ENCODE data around the gene KLK5. TPM values are rescaled to one million over a fixed set of nuclear protein-coding genes. Genes with fewer than 3 reads are reported as not detected.

KLK5 gene
- total and polyA plus RNA-seq, 12 donors: not detected

- ATAC-seq (peak; percentile 71 to 93 (median 88)), DNase-seq (peak; percentile 50 to 69)
- Histone ChIP-seq H3K4me3 (no peak overlapping the region), H3K27me3 (peaks cover 0 to 81% (median 56%) of the 10 kb centered on the region in 7 donors), H3K27ac (no peak overlapping the region), H3K4me1 (peaks cover 0 to 10% (median 0%) of the 10 kb centered on the region in 9 donors), H3K36me3 (no peaks in the 10 kb centered on the region), H3K9me3 (no peaks in the 10 kb centered on the region)
- TF ChIP-seq CTCF (IDR thresholded peaks at IDR 0.05): peak; percentile 64 to 88 (median 79)
- 27 to 33% methylated on average over 21 of the region's 21 CpGs for WGBS, 2 donors
- intact Hi-C loops (cut with DNase I): loop anchor here in 4 of 10 donors (5.0 to 10.0 kb wide), 5 partner anchors 172 to 565 kb away; no protein-coding TSS in a partner anchor
These were observed 30.5 kb downstream of the KLK5 start for GRCh38 chr19:50922317-50922853.

GRCh38 chr19:50921426-50922316 lies 31.2 kb downstream of the KLK5 start:
- H3K4me3 ChIP-seq: no peak overlapping the region
- TF ChIP-seq CTCF (IDR thresholded peaks at IDR 0.05): no peak
- 6 to 7% methylated on average over 12 of the region's 12 CpGs for WGBS, 2 donors

GRCh38 chr19:50916069-50916468 lies 36.8 kb downstream of the KLK5 start:
- Histone ChIP-seq H3K4me3 (no peak overlapping the region), H3K9me3 (no peaks in the 10 kb centered on the region), H3K27me3 (peaks cover 0 to 82% (median 77%) of the 10 kb centered on the region in 7 donors), H3K27ac (no peak overlapping the region), H3K4me1 (no peaks in the 10 kb centered on the region), H3K36me3 (no peaks in the 10 kb centered on the region)
- ATAC-seq (no peak), DNase-seq (no peak)
- TF ChIP-seq CTCF (IDR thresholded peaks at IDR 0.05): no peak
- WGBS, 2 donors: 66 to 73% methylated on average over 2 of the region's 2 CpGs
- intact Hi-C loops (cut with DNase I): no loop called here

More at GRCh38 chr19:50921426-50922316, 31.2 kb downstream of the KLK5 start:
- peaks cover 0 to 79% (median 60%) of the 10 kb centered on the region in 7 donors for H3K27me3 ChIP-seq
- no peak for DNase-seq
- H3K4me1 ChIP-seq: peaks cover 0 to 10% (median 0%) of the 10 kb centered on the region in 9 donors
- no peak for ATAC-seq
- H3K36me3 ChIP-seq: no peaks in the 10 kb centered on the region
- intact Hi-C loops (cut with DNase I): loop anchor here in 4 of 10 donors (5.0 to 10.0 kb wide), 5 partner anchors 173 to 564 kb away; no protein-coding TSS in a partner anchor
- H3K27ac ChIP-seq: no peak overlapping the region
- H3K9me3 ChIP-seq: no peaks in the 10 kb centered on the region
